GM10248 (cell line): Measurements from ENCODE around the gene CDYL.

ENCODE experiments used
- CTCF ChIA-PET: fragments of 300-600 bp; sonication (Branson Sonifier 250); formaldehyde crosslinking; extraction: SDS; loops from one replicate; lab custom pipeline; 2021; ENCODE audit warnings: antibody characterized with exemption; lab: Yijun Ruan, JAX
- POLR2A ChIA-PET: fragments of 350-650 bp; sonication (Branson Sonifier 250); formaldehyde crosslinking; extraction: SDS; loops from one replicate; lab custom pipeline; 2020; ENCODE audit warnings: antibody characterized with exemption; lab: Yijun Ruan, JAX
- DNase-seq: peaks from one replicate; pipeline ENCODE4 v3.0.0; 2012; ENCODE audit errors: extremely low spot score
- TF ChIP-seq, protein P1 (sequence below): IDR thresholded peaks from 2 replicates; pipeline ENCODE4 v1.5.1; 2012; ENCODE audit warnings: mild to moderate bottlenecking, low read depth; ENCODE audit errors: extremely low read depth, missing control alignments, control extremely low read depth

CDYL gene

DNA sequence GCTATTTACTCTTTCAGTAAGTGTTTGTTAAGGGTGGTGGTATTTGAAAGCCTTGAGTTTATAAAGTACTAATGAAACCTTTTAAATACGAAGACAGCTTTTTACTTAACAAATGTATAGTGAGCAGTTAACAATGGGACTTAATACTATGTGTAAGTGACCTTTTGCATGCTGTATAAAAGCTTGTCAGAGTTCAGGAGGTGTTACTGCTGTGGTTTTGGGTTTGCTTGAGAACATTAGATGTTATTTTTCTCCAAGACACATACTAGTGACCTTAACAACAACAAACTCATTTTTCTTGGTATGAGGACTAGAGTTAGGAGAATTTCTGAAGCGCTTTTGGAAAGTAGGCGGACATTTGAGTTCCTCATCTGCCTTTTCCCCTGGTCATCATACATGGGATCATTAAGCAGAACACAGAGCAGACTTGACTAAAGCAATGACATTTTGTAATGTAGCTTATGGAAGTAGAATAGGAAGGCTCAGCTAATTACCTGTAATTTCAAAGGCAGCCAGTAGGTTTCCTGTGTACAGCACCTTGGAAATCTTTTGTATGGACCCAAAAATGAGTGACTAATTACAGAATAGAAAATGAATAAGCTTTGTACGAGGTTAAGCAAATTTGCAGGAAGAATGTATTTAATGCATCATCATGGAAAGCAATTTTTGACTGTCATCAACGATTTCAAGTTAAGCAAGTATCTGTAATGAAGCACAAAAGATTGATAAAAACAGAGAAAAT lies 14.1 kb downstream of the CDYL start:
- DNase-seq, result no peak
- POLR2A ChIA-PET, result no interaction called here
- TF ChIP-seq, protein P1, sequence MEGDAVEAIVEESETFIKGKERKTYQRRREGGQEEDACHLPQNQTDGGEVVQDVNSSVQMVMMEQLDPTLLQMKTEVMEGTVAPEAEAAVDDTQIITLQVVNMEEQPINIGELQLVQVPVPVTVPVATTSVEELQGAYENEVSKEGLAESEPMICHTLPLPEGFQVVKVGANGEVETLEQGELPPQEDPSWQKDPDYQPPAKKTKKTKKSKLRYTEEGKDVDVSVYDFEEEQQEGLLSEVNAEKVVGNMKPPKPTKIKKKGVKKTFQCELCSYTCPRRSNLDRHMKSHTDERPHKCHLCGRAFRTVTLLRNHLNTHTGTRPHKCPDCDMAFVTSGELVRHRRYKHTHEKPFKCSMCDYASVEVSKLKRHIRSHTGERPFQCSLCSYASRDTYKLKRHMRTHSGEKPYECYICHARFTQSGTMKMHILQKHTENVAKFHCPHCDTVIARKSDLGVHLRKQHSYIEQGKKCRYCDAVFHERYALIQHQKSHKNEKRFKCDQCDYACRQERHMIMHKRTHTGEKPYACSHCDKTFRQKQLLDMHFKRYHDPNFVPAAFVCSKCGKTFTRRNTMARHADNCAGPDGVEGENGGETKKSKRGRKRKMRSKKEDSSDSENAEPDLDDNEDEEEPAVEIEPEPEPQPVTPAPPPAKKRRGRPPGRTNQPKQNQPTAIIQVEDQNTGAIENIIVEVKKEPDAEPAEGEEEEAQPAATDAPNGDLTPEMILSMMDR, result peak; percentile 17
- CTCF ChIA-PET, result interaction anchor here (0.9 to 3.7 kb wide), 19 partner anchors 9 to 118 kb away, joined by 3 to 27 read pairs (median 5); no protein-coding TSS in a partner anchor

DNA sequence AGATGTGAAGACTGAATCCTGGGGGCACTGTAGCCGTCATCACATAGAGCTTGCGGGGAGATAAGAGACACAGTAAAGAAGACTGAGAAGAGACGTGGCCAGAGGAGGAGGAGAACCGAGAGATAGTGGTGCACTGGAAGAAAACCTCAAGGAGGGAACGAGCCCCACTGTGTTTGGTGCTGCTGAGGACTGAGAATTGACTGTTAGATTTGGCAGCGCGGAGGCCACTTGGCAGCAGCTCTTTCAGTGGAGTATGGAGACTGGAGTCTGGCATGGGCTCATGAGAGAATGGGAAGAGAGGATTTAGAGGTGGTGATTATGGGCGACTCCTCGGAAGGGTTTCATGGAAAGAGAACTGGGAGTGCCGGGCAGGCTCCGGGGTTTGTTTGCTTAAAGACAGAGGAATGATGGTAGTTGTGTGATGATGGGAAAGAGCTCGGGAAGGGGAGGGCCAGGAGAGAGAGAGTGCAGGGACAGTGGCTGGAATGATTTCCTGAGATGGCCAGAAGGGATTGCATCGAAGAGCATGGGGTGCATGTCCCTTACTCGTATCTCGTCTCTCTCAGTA lies 18.0 kb downstream of the CDYL start:
- DNase-seq, result no peak
- ChIA-PET CTCF (interaction anchor here (1.3 kb wide), 1 partner anchor 10 kb away, joined by 4 read pairs; no protein-coding TSS in a partner anchor), POLR2A (no interaction called here)
- TF ChIP-seq, protein P1, result no peak

DNA sequence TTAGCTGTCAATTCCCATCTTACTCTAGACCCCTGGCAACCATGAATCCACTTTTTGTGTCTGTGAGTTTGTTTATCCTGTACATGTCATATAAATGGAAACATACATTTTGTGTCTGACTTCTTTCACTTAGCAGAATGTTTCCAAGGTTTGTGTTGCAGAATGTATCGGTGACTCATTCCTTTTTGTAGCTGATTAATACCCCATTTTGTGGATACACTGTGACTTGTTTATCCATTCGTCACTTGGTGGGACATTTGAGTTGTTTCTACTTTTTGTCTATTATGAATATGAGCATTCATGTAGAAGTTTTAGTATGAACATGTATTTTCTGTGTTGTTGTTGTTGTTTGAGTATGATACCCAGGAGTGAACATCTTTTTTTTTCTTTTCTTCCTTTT lies 21.4 kb downstream of the CDYL start:
- TF ChIP-seq, protein P1, result no peak
- no peak for DNase-seq
- POLR2A ChIA-PET, result interaction anchor here (0.6 kb wide), 1 partner anchor 10 kb away, joined by 5 read pairs; no protein-coding TSS in a partner anchor
- CTCF ChIA-PET, result interaction anchor here (1.2 kb wide), 1 partner anchor 14 kb away, joined by 3 read pairs; no protein-coding TSS in a partner anchor

DNA sequence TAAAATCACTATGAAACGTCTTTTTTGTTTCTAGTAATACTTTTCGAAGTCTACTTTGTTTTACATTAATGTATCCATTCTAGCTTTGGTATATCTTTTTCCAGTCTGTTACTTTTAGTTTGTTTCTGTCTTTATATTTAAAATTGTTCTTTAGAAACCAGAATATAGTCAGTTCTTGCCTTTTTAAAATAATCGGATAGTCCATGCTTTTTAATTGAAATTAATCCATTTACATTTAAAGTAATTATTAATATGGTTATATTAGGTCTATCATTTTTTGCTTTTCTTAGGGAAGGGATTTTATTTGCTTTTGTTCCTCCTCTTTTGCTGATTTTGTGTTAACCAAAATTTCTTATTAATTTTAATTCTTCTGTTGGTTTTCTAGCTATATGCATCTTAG lies 23.7 kb downstream of the CDYL start:
- TF ChIP-seq, protein P1, result no peak
- no peak for DNase-seq
- ChIA-PET POLR2A (no interaction called here), CTCF (interaction anchor here (1.1 to 2.8 kb wide), 5 partner anchors 10 to 29 kb away, joined by 3 to 18 read pairs (median 4); no protein-coding TSS in a partner anchor)

DNA sequence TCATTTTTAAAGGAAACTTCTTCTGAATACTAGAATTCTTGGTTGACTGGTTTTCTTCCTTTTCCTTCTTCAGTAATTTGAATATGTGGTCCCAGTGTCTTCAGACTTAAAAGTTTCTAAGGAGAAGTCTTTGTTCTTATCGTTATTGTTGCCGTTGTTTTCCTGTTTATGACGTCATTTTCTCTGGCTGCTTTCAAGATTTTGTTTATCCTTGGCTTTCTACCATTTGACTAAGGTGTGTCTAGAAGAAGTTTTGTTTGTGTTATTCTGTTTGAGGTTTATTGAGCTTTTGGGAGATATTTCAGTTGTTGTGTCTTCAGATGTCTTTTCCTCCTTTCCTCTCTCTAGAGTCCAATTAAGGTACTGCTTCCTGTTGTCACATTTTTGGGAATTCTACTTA lies 24.5 kb downstream of the CDYL start:
- TF ChIP-seq, protein P1, result no peak
- ChIA-PET CTCF (interaction anchor here (1.3 to 2.8 kb wide), 4 partner anchors 11 to 25 kb away, joined by 4 to 18 read pairs (median 8); no protein-coding TSS in a partner anchor), POLR2A (no interaction called here)
- DNase-seq, result no peak

DNA sequence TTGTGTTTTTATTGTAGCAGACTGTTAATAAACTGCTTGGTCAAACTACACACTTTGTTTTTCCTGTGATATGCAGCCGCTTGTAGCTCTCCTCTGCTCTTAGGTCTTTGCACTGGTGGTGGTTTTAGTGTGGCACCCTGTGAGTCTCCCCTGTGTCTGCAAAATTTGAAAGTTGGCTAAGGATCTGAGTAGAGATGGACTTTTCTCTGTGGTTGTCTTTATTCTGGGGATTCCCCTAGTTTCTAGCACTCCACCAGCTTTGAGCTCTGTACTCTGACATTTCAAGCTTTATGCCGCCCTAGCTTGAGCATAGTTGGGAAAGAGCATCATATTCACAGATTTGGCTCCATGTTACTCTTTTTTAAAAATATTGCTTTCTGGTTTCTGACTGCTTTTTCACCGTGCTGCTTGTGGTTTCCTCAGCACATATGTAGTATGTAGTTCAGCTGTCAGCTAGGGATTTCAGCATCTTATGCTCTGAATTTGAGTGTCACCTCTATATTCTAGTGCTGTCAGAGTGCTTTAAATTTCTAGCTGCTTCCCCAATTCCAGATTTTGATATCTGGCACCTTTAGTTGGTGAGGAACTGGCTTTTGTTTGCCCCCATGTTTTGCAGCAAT lies 25.4 kb downstream of the CDYL start:
- TF ChIP-seq, protein P1, result no peak
- DNase-seq, result peak; percentile 47
- CTCF ChIA-PET, result interaction anchor here (1.0 to 3.4 kb wide), 13 partner anchors 9 to 47 kb away, joined by 3 to 27 read pairs (median 4); partner anchors contain the start of gene CDYL
- POLR2A ChIA-PET, result interaction anchor here (0.5 to 1.3 kb wide), 3 partner anchors 9 to 86 kb away, joined by 3 to 5 read pairs (median 4); no protein-coding TSS in a partner anchor
